ENCODE data around the gene PHF21B.

DNA sequence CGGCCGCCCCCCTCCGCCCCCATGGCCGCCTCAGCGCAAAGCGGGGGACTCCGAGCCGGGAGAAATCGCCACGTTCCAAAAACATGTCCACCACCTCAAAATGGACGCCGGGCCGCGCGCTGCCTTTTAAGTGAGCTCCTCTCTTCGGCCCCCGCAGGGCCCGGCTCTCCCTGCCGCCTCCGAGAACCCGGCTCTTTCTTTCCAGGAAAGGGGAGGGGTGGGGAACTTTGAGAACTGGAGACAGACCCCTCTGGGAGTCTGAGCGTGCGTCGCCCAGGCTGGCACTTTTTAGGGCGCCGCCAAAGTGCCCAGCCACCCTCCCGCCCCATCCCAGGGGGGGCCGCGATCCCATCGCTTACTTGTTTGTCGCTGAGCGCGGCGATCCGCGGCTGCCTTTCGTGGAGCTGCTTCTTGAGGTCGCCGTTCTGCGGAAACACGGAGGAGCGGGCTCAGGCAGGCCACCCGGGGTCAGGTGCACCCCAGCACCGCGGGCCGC is 1.6 kb downstream of the PHF21B start:
- TF ChIP-seq, protein P1, sequence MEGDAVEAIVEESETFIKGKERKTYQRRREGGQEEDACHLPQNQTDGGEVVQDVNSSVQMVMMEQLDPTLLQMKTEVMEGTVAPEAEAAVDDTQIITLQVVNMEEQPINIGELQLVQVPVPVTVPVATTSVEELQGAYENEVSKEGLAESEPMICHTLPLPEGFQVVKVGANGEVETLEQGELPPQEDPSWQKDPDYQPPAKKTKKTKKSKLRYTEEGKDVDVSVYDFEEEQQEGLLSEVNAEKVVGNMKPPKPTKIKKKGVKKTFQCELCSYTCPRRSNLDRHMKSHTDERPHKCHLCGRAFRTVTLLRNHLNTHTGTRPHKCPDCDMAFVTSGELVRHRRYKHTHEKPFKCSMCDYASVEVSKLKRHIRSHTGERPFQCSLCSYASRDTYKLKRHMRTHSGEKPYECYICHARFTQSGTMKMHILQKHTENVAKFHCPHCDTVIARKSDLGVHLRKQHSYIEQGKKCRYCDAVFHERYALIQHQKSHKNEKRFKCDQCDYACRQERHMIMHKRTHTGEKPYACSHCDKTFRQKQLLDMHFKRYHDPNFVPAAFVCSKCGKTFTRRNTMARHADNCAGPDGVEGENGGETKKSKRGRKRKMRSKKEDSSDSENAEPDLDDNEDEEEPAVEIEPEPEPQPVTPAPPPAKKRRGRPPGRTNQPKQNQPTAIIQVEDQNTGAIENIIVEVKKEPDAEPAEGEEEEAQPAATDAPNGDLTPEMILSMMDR (IDR thresholded peaks at IDR 0.05) = no peak
- no peak for TF ChIP-seq REST (IDR thresholded peaks at IDR 0.05; ENCODE audit: insufficient read depth in 1 of 2, low read depth in 2 of 2, low read length in 1 of 2)
- no peak for TF ChIP-seq POLR2AphosphoS5 (IDR thresholded peaks at IDR 0.05; ENCODE audit: low read depth, low read length)
- TF ChIP-seq SIN3A (IDR thresholded peaks at IDR 0.05; ENCODE audit: borderline replicate concordance, insufficient read depth, low read depth, low read length) = no peak
